GM11168 (cell line): ENCODE results near the gene COG5.

ENCODE experiments used
- in situ Hi-C: fragments of 300-500 bp; cut with MboI; formaldehyde crosslinking; loops from one replicate; pipeline ENCODE4 v1.12.0; 2022; ENCODE audit warnings: low sequenced_read_pairs; ENCODE audit not compliant: unreplicated experiment

COG5 gene

GRCh38 chr7:107207459-107207858, 356.3 kb downstream of the COG5 start:
- in situ Hi-C loops, result no loop called here

GRCh38 chr7:107206706-107207105, 357.0 kb downstream of the COG5 start:
- in situ Hi-C loops, result no loop called here

- in situ Hi-C loops, result no loop called here
These were observed 357.6 kb downstream of the COG5 start for GRCh38 chr7:107206136-107206535.

- in situ Hi-C loops, result no loop called here
These were observed 360.1 kb downstream of the COG5 start for GRCh38 chr7:107203607-107204006.

- in situ Hi-C loops, result no loop called here
These were observed 361.8 kb downstream of the COG5 start for GRCh38 chr7:107201795-107202450.

DNA sequence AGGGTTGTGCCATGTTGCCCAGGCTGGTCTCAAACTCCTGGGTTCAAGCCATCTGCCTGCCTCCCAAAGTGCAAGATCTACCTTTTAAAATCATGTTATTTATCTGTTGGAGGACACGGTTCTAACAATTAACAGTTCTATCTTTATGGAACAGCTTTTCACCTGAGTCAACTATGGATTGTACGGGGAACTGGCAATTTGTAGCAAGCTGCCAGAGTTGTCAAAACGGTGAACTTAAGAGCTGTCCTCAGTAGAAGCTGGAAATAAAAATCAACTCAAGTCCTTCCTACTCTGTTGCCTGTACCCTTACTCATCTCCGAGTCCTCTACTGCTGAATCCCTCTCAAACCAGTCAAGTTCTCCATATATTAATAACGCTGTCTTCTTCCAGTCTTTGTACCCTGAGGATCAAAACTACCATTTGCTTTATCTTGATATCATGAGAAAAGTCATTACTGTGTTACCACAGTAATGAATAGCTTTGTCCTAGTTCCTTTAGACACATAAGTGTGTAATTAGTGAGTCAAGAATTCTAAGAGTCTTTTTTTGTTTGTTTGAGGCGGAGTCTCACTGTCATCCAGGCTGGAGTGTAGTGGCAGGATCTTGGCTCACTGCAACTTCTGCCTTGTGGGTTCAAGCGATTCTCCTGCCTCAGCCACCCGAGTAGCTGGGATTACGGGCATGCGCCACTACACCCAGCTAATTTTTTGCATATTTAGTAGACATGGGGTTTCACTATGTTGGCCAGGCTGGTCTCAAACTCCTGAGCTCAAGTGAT, 366.7 kb downstream of the COG5 start:
- in situ Hi-C loops, result loop anchor here (25.0 kb wide), 1 partner anchor 540 kb away; the partner anchor contains the start of gene CBLL1

- in situ Hi-C loops, result loop anchor here (25.0 kb wide), 1 partner anchor 543 kb away; the partner anchor contains the start of gene CBLL1
These were observed 369.7 kb downstream of the COG5 start for GRCh38 chr7:107194052-107194451.

DNA sequence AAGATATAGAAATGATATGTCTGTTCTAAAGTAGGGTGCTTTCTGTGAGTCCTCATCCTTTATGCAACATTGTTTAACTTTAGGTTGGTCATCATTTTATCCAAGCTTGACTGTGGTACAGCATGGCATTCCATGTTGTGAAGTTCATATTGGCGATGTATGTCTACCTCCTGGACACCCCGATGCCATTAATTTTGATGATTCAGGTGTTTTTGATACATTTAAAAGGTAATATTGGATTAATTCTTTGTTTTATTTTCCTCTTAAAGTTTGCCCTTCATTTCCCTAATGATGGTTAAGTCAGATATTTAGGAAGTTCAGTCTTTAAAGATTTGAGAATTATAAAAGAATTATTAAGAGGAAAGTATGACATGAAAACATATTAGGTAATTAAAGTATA, 373.6 kb downstream of the COG5 start:
- in situ Hi-C loops, result loop anchor here (25.0 kb wide), 1 partner anchor 547 kb away; the partner anchor contains the start of gene CBLL1

DNA sequence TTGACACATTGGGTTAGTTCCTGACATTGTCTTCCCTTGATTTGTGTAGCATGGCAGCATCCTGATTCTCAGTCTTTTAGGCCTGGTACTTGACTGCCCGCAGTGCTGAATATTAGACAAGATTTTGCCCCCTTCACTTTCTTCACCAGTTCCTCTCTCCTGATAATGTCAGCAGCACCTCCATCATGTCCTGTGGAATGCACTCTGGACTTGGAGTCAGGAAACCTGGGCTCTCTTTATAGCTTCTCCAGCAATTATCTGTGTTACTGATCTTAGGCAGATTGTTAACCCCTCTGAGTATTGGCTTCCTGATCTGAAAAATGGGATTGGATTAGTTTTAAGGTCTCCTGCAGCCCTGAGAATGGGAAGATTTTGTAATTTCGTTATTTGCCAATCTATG, 375.9 kb downstream of the COG5 start:
- in situ Hi-C loops, result loop anchor here (25.0 kb wide), 1 partner anchor 550 kb away; the partner anchor contains the start of gene CBLL1

- in situ Hi-C loops, result loop anchor here (25.0 kb wide), 1 partner anchor 551 kb away; the partner anchor contains the start of gene CBLL1
These were observed 377.5 kb downstream of the COG5 start for GRCh38 chr7:107186240-107186639.

DNA sequence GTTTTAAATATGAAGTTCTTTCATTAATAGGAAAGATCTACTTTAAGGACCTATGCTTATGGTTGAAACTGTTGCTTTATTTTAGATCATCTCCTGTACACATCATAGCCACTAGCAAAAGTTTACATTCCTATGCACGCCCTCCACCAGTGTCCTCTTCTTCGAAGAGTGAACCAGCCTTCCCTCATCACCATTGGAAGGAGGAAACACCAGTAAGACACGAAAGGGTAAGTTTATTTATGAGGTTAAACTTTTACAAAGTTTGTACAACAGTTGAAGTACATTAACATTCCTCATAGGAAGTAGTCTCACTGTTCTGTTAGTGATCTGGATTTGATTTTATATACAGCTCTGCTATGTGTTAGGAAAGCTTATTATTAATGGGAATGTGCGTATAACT, 378.0 kb downstream of the COG5 start:
- in situ Hi-C loops, result loop anchor here (25.0 kb wide), 1 partner anchor 552 kb away; the partner anchor contains the start of gene CBLL1

GRCh38 chr7:107181172-107181571, 382.5 kb downstream of the COG5 start:
- in situ Hi-C loops, result loop anchor here (25.0 kb wide), 1 partner anchor 556 kb away; the partner anchor contains the start of gene CBLL1

GRCh38 chr7:107180378-107180777, 383.3 kb downstream of the COG5 start:
- in situ Hi-C loops, result loop anchor here (25.0 kb wide), 1 partner anchor 557 kb away; the partner anchor contains the start of gene CBLL1

GRCh38 chr7:107179326-107180164, 384.2 kb downstream of the COG5 start:
- in situ Hi-C loops, result loop anchor here (25.0 kb wide), 1 partner anchor 558 kb away; the partner anchor contains the start of gene CBLL1

DNA sequence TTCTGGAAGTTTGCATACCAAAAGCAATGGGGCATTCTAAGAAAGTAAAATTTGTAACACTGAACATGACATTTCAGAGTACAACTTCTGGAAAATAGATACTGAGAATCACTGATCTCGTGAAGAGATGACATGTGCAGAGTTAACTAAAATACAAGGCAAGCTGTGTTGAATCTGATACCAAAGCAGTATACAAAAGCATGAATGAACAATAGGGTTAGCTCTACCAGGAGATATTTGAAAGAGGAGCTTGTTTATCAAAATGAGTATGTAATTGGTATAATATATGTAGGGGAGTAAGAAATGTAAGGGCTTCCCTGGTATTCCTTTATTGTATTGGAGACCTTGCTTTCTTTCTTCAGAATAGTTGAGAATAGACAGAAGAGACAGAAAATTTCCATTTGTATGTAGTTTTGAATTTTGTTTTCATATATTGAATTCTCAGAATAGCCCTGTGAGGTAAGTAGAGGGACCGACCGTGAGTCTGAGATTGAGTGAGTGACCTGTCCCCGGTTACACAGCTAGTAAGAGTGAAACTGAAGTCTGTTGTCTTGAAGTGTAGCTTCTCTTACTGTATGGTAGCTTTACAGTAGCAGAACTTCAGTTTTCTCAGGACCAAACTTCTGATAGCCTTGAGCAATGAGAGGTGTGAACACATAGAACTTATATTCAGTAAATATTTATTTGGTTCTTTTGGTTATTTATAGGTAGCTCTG, 389.9 kb downstream of the COG5 start:
- in situ Hi-C loops, result no loop called here

DNA sequence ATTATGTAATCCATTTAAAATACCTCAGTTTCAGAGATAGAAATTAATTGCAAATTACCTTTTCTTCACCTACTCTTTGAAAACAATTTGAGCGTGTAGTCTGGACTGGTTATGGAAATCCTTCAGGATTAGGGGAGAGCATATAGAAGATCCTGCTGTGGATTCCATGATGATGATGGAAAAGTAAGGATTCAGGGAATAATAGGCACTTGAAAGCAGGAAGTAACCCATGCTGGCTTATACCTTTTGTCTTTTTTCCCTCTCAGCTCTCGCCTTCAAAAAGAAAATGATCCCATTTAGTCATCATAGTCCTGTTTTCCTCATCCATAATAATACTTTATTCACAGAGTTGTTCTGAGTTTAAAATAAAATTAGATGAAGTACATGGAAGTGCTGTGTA, 390.5 kb downstream of the COG5 start:
- in situ Hi-C loops, result no loop called here

GRCh38 chr7:107172276-107173032, 391.3 kb downstream of the COG5 start:
- in situ Hi-C loops, result no loop called here

GRCh38 chr7:107171496-107171895, 392.2 kb downstream of the COG5 start:
- in situ Hi-C loops, result no loop called here
